Heart left ventricle (tissue), 13 donors: ENCODE measurements around the gene TTC34.

ENCODE experiments used
- POLR2A ChIP-seq, 2 donors: fragments of 450-650 bp; IDR thresholded peaks; one replicate each; pipeline ENCODE4 v1.6.1; 2017; ENCODE audit warnings: antibody characterized with exemption in 2 of 2, mild to moderate bottlenecking in 2 of 2, moderate library complexity in 2 of 2
- TF ChIP-seq, protein P1 (sequence below), 12 donors: fragments of 200-600 bp; sonication (generic) in 4 of 12; IDR thresholded peaks; one replicate each; pipeline versions ENCODE4 v1.5.0 to v1.8.0; 2018 to 2022; ENCODE audit warnings: antibody characterized with exemption in 12 of 12, mild to moderate bottlenecking in 5 of 12
- donor health status: ischemic (EF 13 %, LVEDD 7.1; RV severe dilation, severe dysfunction).
- donor health status: DM: no; HTN: yes; CAD: no.
- donor health status: DM: no; HTN: no; CAD: no.
- donor health status: ischemic (EF 25% LVEDD 6.9; RV normal size, moderate dysfunction).
- donor health status: ischemic (EF 25% LVEDD 5.7; RV mildly dilated, moderate dysfunction).
- donor health status: ischemic (EF 35%, LVEDD 5.7; RV mildly dilated, moderate dysfunction).
- donor health status: nonischemic (EF 11% LVEDD 7.7; RV severe dilation, severe dysfunction).
- donor health status: DM: yes; HTN: yes; CAD: no.
- donor health status: PGD.
- donor health status: ischemic (EF 29% LVEDD 5.4; RV normal size, mild dysfunction).
- donor health status: nonischemic (EF 23%, LVEDD 6.1; RV moderate dilation, normal function).

DNA sequence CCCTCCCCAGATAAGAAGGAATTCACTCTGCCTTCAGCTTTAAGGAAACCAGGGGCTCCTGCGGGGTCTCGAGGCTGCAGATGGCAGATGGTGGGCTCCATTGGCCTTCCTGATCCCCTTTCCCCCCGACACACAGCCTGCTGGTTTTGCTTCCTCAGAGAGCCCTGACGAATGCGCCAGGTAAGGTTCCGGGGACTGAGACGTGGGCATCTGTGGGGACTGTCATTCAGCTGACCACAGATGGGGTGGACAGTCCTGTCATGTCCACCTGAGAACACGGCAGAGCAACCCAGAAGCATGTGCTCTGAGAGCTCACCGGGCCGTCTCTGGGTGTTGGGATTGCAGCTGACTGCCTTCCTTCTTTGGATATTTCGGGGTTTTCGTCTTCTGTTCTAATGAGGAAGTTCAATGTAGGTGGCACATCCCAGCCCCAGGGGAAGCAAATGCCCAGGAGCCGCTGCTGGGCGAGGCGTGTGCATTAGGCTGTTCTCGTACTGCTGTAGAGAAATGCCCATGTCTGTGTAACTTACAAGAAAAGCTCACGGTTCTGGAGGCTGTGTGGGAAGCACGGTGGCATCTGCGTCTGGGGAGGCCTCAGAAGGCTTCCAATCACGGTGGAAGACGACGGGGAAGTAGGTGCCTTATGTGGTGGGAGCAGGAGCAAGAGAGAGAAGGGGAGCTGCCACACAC, 22.6 kb upstream of the TTC34 start:
- TF ChIP-seq, protein P1, sequence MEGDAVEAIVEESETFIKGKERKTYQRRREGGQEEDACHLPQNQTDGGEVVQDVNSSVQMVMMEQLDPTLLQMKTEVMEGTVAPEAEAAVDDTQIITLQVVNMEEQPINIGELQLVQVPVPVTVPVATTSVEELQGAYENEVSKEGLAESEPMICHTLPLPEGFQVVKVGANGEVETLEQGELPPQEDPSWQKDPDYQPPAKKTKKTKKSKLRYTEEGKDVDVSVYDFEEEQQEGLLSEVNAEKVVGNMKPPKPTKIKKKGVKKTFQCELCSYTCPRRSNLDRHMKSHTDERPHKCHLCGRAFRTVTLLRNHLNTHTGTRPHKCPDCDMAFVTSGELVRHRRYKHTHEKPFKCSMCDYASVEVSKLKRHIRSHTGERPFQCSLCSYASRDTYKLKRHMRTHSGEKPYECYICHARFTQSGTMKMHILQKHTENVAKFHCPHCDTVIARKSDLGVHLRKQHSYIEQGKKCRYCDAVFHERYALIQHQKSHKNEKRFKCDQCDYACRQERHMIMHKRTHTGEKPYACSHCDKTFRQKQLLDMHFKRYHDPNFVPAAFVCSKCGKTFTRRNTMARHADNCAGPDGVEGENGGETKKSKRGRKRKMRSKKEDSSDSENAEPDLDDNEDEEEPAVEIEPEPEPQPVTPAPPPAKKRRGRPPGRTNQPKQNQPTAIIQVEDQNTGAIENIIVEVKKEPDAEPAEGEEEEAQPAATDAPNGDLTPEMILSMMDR (IDR thresholded peaks at IDR 0.05): no peak
- TF ChIP-seq POLR2A (IDR thresholded peaks at IDR 0.05): no peak
